SJSA1 (cell line): ENCODE data around the gene KIF1A. TPM values are rescaled to one million over a fixed set of nuclear protein-coding genes. Genes with fewer than 3 reads are reported as not detected.

Experiments used
- DNase-seq, 2 experiments: peaks; one replicate each; pipeline ENCODE4 v3.0.0-alpha.2; 2015 to 2020; ENCODE audit warnings: low spot score in 2 of 2, low read depth in 1 of 2
- H3K27ac ChIP-seq: fragments of 250-450 bp; sonication (Bioruptor Pico); 2 replicates; pipeline ENCODE4 v1.5.1; 2020; ENCODE audit warnings: mild to moderate bottlenecking, moderate library complexity
- H3K27me3 ChIP-seq: fragments of 250-450 bp; sonication (Bioruptor Pico); replicated peaks from 2 replicates; pipeline ENCODE4 v1.5.1; 2020; ENCODE audit warnings: mild to moderate bottlenecking, moderate library complexity
- H3K36me3 ChIP-seq: fragments of 250-450 bp; sonication (Bioruptor Pico); 2 replicates; pipeline ENCODE4 v1.5.1; 2020; ENCODE audit warnings: mild to moderate bottlenecking
- H3K4me1 ChIP-seq: fragments of 250-450 bp; sonication (Bioruptor Pico); replicated peaks from 2 replicates; pipeline ENCODE4 v1.6.1; 2021; ENCODE audit warnings: mild to moderate bottlenecking
- H3K4me3 ChIP-seq: fragments of 250-450 bp; sonication (Bioruptor Pico); 2 replicates; pipeline ENCODE4 v1.5.1; 2020; ENCODE audit warnings: mild to moderate bottlenecking
- H3K9me3 ChIP-seq: fragments of 250-450 bp; sonication (Bioruptor Pico); replicated peaks from 2 replicates; pipeline ENCODE4 v1.5.1; 2020; ENCODE audit warnings: mild to moderate bottlenecking
- total RNA-seq: library from RNA; depleted of rRNA; stranded (reverse); fragments of >200 nt; shearing (Covaris generic); gene quantifications from 2 replicates; pipeline ENCODE4 v1.2.3, GENCODE V29; 2014

The KIF1A gene
- total RNA-seq, 1 experiment from 2014 or later: not detected

GRCh38 chr2:240795916-240796510 lies 24.0 kb downstream of the KIF1A start:
- Histone ChIP-seq H3K36me3 (no peaks in the 10 kb centered on the region), H3K4me1 (no peaks in the 10 kb centered on the region), H3K27ac (no peak overlapping the region), H3K27me3 (peaks cover 53% of the 10 kb centered on the region), H3K9me3 (no peaks in the 10 kb centered on the region), H3K4me3 (no peak overlapping the region)
- DNase-seq: no peak

GRCh38 chr2:240795454-240795853 lies 24.6 kb downstream of the KIF1A start:
- peaks cover 49% of the 10 kb centered on the region for H3K27me3 ChIP-seq
- H3K27ac ChIP-seq: no peak overlapping the region
- H3K4me3 ChIP-seq: no peak overlapping the region
- no peaks in the 10 kb centered on the region for H3K4me1 ChIP-seq
- H3K36me3 ChIP-seq: no peaks in the 10 kb centered on the region
- DNase-seq: no peak
- H3K9me3 ChIP-seq: no peaks in the 10 kb centered on the region

- Histone ChIP-seq H3K36me3 (no peaks in the 10 kb centered on the region), H3K27me3 (peaks cover 37% of the 10 kb centered on the region), H3K9me3 (no peaks in the 10 kb centered on the region), H3K27ac (no peak overlapping the region), H3K4me1 (no peaks in the 10 kb centered on the region), H3K4me3 (no peak overlapping the region)
- DNase-seq: no peak
Observed at GRCh38 chr2:240794178-240794721, 25.8 kb downstream of the KIF1A start.

- Histone ChIP-seq H3K4me1 (no peaks in the 10 kb centered on the region), H3K36me3 (no peaks in the 10 kb centered on the region), H3K4me3 (no peak overlapping the region), H3K27ac (no peak overlapping the region), H3K27me3 (peaks cover 32% of the 10 kb centered on the region), H3K9me3 (no peaks in the 10 kb centered on the region)
- no peak for DNase-seq
Observed at GRCh38 chr2:240793313-240794177, 26.5 kb downstream of the KIF1A start.

GRCh38 chr2:240792629-240793312 lies 27.2 kb downstream of the KIF1A start:
- Histone ChIP-seq H3K27me3 (peaks cover 29% of the 10 kb centered on the region), H3K9me3 (no peaks in the 10 kb centered on the region), H3K27ac (no peak overlapping the region), H3K4me3 (no peak overlapping the region), H3K4me1 (no peaks in the 10 kb centered on the region), H3K36me3 (no peaks in the 10 kb centered on the region)
- no peak for DNase-seq

GRCh38 chr2:240791821-240792628 lies 28.0 kb downstream of the KIF1A start:
- DNase-seq: no peak
- no peaks in the 10 kb centered on the region for H3K4me1 ChIP-seq
- H3K36me3 ChIP-seq: no peaks in the 10 kb centered on the region
- H3K27me3 ChIP-seq: peaks cover 23% of the 10 kb centered on the region; the same call in 1 of the 2 replicates
- no peaks in the 10 kb centered on the region for H3K9me3 ChIP-seq
- no peak overlapping the region for H3K4me3 ChIP-seq
- H3K27ac ChIP-seq: no peak overlapping the region

- Histone ChIP-seq H3K9me3 (no peaks in the 10 kb centered on the region), H3K27ac (no peak overlapping the region), H3K4me3 (no peak overlapping the region), H3K27me3 (peaks cover 18% of the 10 kb centered on the region; the same call in 1 of the 2 replicates), H3K36me3 (no peaks in the 10 kb centered on the region), H3K4me1 (no peaks in the 10 kb centered on the region)
- no peak for DNase-seq
Observed at GRCh38 chr2:240791221-240791800, 28.7 kb downstream of the KIF1A start.

- Histone ChIP-seq H3K4me3 (no peak overlapping the region), H3K36me3 (no peaks in the 10 kb centered on the region), H3K4me1 (no peaks in the 10 kb centered on the region), H3K9me3 (no peaks in the 10 kb centered on the region), H3K27me3 (peaks cover 11% of the 10 kb centered on the region; the same call in 1 of the 2 replicates), H3K27ac (no peak overlapping the region)
- no peak for DNase-seq
Observed at GRCh38 chr2:240790370-240791220, 29.4 kb downstream of the KIF1A start.

GRCh38 chr2:240789501-240790369 lies 30.3 kb downstream of the KIF1A start:
- no peak for DNase-seq
- H3K4me1 ChIP-seq: no peaks in the 10 kb centered on the region

GRCh38 chr2:240789051-240789453 lies 31.0 kb downstream of the KIF1A start:
- Histone ChIP-seq H3K27ac (no peak overlapping the region), H3K9me3 (no peaks in the 10 kb centered on the region), H3K27me3 (no peaks in the 10 kb centered on the region), H3K36me3 (no peaks in the 10 kb centered on the region), H3K4me1 (no peaks in the 10 kb centered on the region), H3K4me3 (no peak overlapping the region)
- no peak for DNase-seq

More at GRCh38 chr2:240789501-240790369, 30.3 kb downstream of the KIF1A start:
- H3K27me3 ChIP-seq: peaks cover 4% of the 10 kb centered on the region; the same call in 1 of the 2 replicates
- no peak overlapping the region for H3K27ac ChIP-seq
- H3K4me3 ChIP-seq: no peak overlapping the region
- H3K9me3 ChIP-seq: no peaks in the 10 kb centered on the region
- no peaks in the 10 kb centered on the region for H3K36me3 ChIP-seq

- H3K27me3 ChIP-seq: no peaks in the 10 kb centered on the region
- H3K4me1 ChIP-seq: no peaks in the 10 kb centered on the region
- no peaks in the 10 kb centered on the region for H3K36me3 ChIP-seq
- no peak overlapping the region for H3K4me3 ChIP-seq
- no peak overlapping the region for H3K27ac ChIP-seq
- no peak for DNase-seq
- no peaks in the 10 kb centered on the region for H3K9me3 ChIP-seq
Observed at GRCh38 chr2:240788482-240788881, 31.5 kb downstream of the KIF1A start.
